GM12878 (cell line): ENCODE measurements around the gene PDZK1IP1. TPM values are rescaled to one million over a fixed set of nuclear protein-coding genes. Genes with fewer than 3 reads are reported as not detected.

Experiments
- ATAC-seq: fragments of 200-7000 bp; cut with Tn5 transposase; 3 replicates; pipeline ENCODE4 v1.9.1; 2020; ENCODE audit warnings: mild to moderate bottlenecking, moderate library complexity
- BruUV-seq: library from RNA; stranded (reverse); fragments of 400-500 nt; replicated peaks from 2 replicates; lab custom pipeline; 2021; lab: Mats Ljungman, UMichigan
- CTCF ChIA-PET: fragments of 300-600 bp; sonication (Branson Sonifier 250); formaldehyde crosslinking; extraction: SDS; loops from one replicate; lab custom pipeline; 2021; ENCODE audit warnings: inconsistent platforms; lab: Yijun Ruan, JAX
- POLR2A ChIA-PET: fragments of 350-600 bp; formaldehyde crosslinking; extraction: SDS; loops from one replicate; lab custom pipeline; 2021; ENCODE audit warnings: inconsistent platforms; lab: Charles Lee
- RAD21 ChIA-PET: fragments of 300-600 bp; sonication (Branson Sonifier 250); formaldehyde crosslinking; loops from one replicate; lab custom pipeline; 2023; ENCODE audit warnings: antibody characterized with exemption; ENCODE audit not compliant: unreplicated experiment; lab: Charles Lee
- SMC1A ChIA-PET: fragments of 300-600 bp; sonication (Branson Sonifier 250); formaldehyde crosslinking; loops from one replicate; lab custom pipeline; 2023; ENCODE audit not compliant: unreplicated experiment, uncharacterized antibody; lab: Charles Lee
- DNase-seq: peaks from one replicate; pipeline ENCODE4 v3.0.0-alpha.2; 2011; ENCODE audit warnings: low read depth, low spot score
- FAIRE-seq: peaks from 3 replicates; lab custom pipeline; 2011; peaks lifted over from hg19 to GRCh38; lab: Jason Lieb, UNC
- H2AFZ ChIP-seq: 2 replicates; pipeline ENCODE4 v1.6.0; 2011; ENCODE audit warnings: low read depth, low read length, control low read depth; ENCODE audit not compliant: control insufficient read depth
- H3K27ac ChIP-seq: 2 replicates; pipeline ENCODE4 v1.5.1; 2011; ENCODE audit warnings: control low read depth; ENCODE audit not compliant: control insufficient read depth, insufficient read depth
- H3K27me3 ChIP-seq, 2 experiments: replicated peaks in 1 of 2; 2 replicates each; pipeline versions ENCODE4 v1.6.0 to v1.6.1; 2011; ENCODE audit warnings: low read length in 1 of 2; ENCODE audit not compliant: control insufficient read depth in 2 of 2, insufficient read depth in 2 of 2
- H3K36me3 ChIP-seq, 2 experiments: 2 replicates each; pipeline ENCODE4 v1.5.1; 2011; ENCODE audit warnings: low read length in 1 of 2; ENCODE audit not compliant: control insufficient read depth in 2 of 2, insufficient read depth in 2 of 2
- H3K4me1 ChIP-seq: 2 replicates; pipeline ENCODE4 v1.6.1; 2011; ENCODE audit warnings: mild to moderate bottlenecking, low read length, moderate library complexity, mixed read lengths; ENCODE audit not compliant: control insufficient read depth, insufficient read depth
- H3K4me2 ChIP-seq: 2 replicates; pipeline ENCODE4 v1.6.0; 2011; ENCODE audit warnings: control low read depth; ENCODE audit not compliant: control insufficient read depth, insufficient read depth
- H3K4me3 ChIP-seq: fragments of 200-600 bp; sonication (generic); 2 replicates; pipeline ENCODE4 v1.5.1; 2016
- H3K79me2 ChIP-seq: 2 replicates; pipeline ENCODE4 v1.6.0; 2011; ENCODE audit warnings: low read length; ENCODE audit not compliant: control insufficient read depth, insufficient read depth
- H3K9ac ChIP-seq: 2 replicates; pipeline ENCODE4 v1.8.0; 2011; ENCODE audit warnings: low read length, control low read depth, mixed read lengths; ENCODE audit not compliant: control insufficient read depth, insufficient read depth
- H3K9me3 ChIP-seq: replicated peaks from 3 replicates; pipeline ENCODE4 v1.5.1; 2011; ENCODE audit warnings: mild to moderate bottlenecking, low read length; ENCODE audit not compliant: control insufficient read depth, insufficient read depth
- H4K20me1 ChIP-seq: 2 replicates; pipeline ENCODE4 v1.6.0; 2011; ENCODE audit not compliant: control insufficient read depth, insufficient read depth
- BACH1 ChIP-seq: fragments of 450-650 bp; IDR thresholded peaks from 2 replicates; pipeline ENCODE4 v1.6.1; 2017; ENCODE audit warnings: mild to moderate bottlenecking, borderline replicate concordance
- BCL11A ChIP-seq: IDR thresholded peaks from 2 replicates; pipeline ENCODE4 v1.6.1; 2011; ENCODE audit warnings: low read depth, low read length
- ETV6 ChIP-seq, 2 experiments: fragments of 450-650 bp in 1 of 2; IDR thresholded peaks in 1 of 2; conservative IDR thresholded peaks in 1 of 2; 2 replicates each; pipeline ENCODE4 v1.6.1; 2014; ENCODE audit warnings: antibody characterized with exemption in 1 of 2, borderline replicate concordance in 1 of 2, low read depth in 1 of 2, mild to moderate bottlenecking in 1 of 2, moderate library complexity in 1 of 2
- KLF5 ChIP-seq: fragments of 450-650 bp; IDR thresholded peaks from 2 replicates; pipeline ENCODE4 v1.6.1; 2014; ENCODE audit warnings: mild to moderate bottlenecking; ENCODE audit not compliant: partially characterized antibody
- NFIC ChIP-seq: IDR thresholded peaks from 2 replicates; pipeline ENCODE4 v1.6.1; 2012; ENCODE audit warnings: low read depth, mild to moderate bottlenecking, inconsistent platforms, low read length, moderate library complexity
- NFYA ChIP-seq: IDR thresholded peaks from 2 replicates; pipeline ENCODE4 v1.6.1; 2011; ENCODE audit warnings: low read depth, mild to moderate bottlenecking, low read length, improper control_type of control experiment, borderline replicate concordance
- RBBP5 ChIP-seq: fragments of 200-600 bp; sonication (generic); conservative IDR thresholded peaks from 2 replicates; pipeline ENCODE4 v1.6.1; 2016
- RELA ChIP-seq: fragments of 450-650 bp; IDR thresholded peaks from 2 replicates; pipeline ENCODE4 v1.8.0; 2014; ENCODE audit warnings: borderline replicate concordance; ENCODE audit not compliant: partially characterized antibody
- SIX5 ChIP-seq: IDR thresholded peaks from 2 replicates; pipeline ENCODE4 v1.6.1; 2011; ENCODE audit warnings: mild to moderate bottlenecking, low read depth, low read length, moderate library complexity; ENCODE audit not compliant: severe bottlenecking
- TBL1XR1 ChIP-seq: IDR thresholded peaks from 2 replicates; pipeline ENCODE4 v1.6.1; 2012; ENCODE audit warnings: low read depth, low read length, improper control_type of control experiment
- ZBED1 ChIP-seq: IDR thresholded peaks from 2 replicates; pipeline ENCODE4 v1.6.1; 2016; ENCODE audit warnings: borderline replicate concordance
- ZSCAN29 ChIP-seq: fragments of 450-650 bp; IDR thresholded peaks from 2 replicates; pipeline ENCODE4 v1.6.1; 2017; ENCODE audit warnings: mild to moderate bottlenecking, moderate library complexity
- WGBS: methylation state at CpG from one replicate; pipeline ENCODE4 v1.1.6; 2016; ENCODE audit warnings: low lambda C conversion rate; ENCODE audit not compliant: insufficient replicate concordance, insufficient coverage; ENCODE audit errors: missing lambda C conversion rate; 5-methylcytosine and 5-hydroxymethylcytosine counted together
- in situ Hi-C: fragments of 300-500 bp; cut with MboI; formaldehyde crosslinking; loops from 9 replicates; pipeline ENCODE4 v1.14.3; 2018; ENCODE audit warnings: mixed read lengths
- intact Hi-C: fragments of 100-400 bp; cut with micrococcal nuclease; formaldehyde crosslinking; loops from one replicate; pipeline ENCODE4 v1.14.2; 2022; ENCODE audit not compliant: unreplicated experiment
- polyA plus RNA-seq, 11 experiments: library from polyadenylated mRNA; depleted of rRNA in 4 of 11; unstranded in 6 of 11; stranded (reverse) in 5 of 11; fragments of >200 nt; fragmentation: Nextera tagmentation in 4 of 11; fragmentation: Illumina TruSeq in 1 of 11; extraction: Ambion mirVana in 4 of 11; extraction: Trizol in 1 of 11; gene quantifications; 1 replicate in 1 of 11; 2 replicates in 10 of 11; pipeline versions ENCODE4 v1.2.1 to v1.2.3, GENCODE V29; 2011 to 2016; ENCODE audit warnings: inconsistent platforms in 2 of 11, missing spikeins in 2 of 11, low read depth in 1 of 11
- total RNA-seq, 4 experiments: library from RNA; depleted of rRNA in 3 of 4; stranded (reverse); fragments of >200 nt in 3 of 4; fragmentation: Illumina TruSeq in 1 of 4; extraction: Trizol in 1 of 4; gene quantifications; 2 replicates each; pipeline versions ENCODE4 v1.2.1 to v1.2.3, GENCODE V29; 2013 to 2021
- TF ChIP-seq, protein P1 (sequence below): IDR thresholded peaks from 2 replicates; pipeline ENCODE4 v1.6.1; 2011; ENCODE audit warnings: mild to moderate bottlenecking, low read depth, low read length, moderate library complexity; ENCODE audit not compliant: insufficient replicate concordance
- TF ChIP-seq, protein P2 (sequence below): IDR thresholded peaks from 2 replicates; pipeline ENCODE4 v1.6.1; 2012; ENCODE audit warnings: low read length, inconsistent platforms
- TF ChIP-seq, protein P3 (sequence below): fragments of 450-650 bp; IDR thresholded peaks from 2 replicates; pipeline ENCODE4 v1.6.1; 2016; ENCODE audit warnings: mild to moderate bottlenecking
- TF ChIP-seq, protein P4 (sequence below): IDR thresholded peaks from 2 replicates; pipeline ENCODE4 v1.6.1; 2012; ENCODE audit warnings: low read depth, low read length, improper control_type of control experiment
- TF ChIP-seq, protein P5 (sequence below): fragments of 450-650 bp; IDR thresholded peaks from 2 replicates; pipeline ENCODE4 v1.6.1; 2017; ENCODE audit warnings: mild to moderate bottlenecking
- TF ChIP-seq, protein P6 (sequence below): IDR thresholded peaks from 2 replicates; pipeline ENCODE4 v1.6.1; 2011; ENCODE audit warnings: low read depth, mild to moderate bottlenecking, low read length, moderate library complexity, borderline replicate concordance; ENCODE audit errors: extremely low read depth

Gene PDZK1IP1
- total and polyA plus RNA-seq, 10 of the 15 experiments (the other 5 are each of a cell fraction or from before 2014, with no cell fraction given) = not detected

DNA sequence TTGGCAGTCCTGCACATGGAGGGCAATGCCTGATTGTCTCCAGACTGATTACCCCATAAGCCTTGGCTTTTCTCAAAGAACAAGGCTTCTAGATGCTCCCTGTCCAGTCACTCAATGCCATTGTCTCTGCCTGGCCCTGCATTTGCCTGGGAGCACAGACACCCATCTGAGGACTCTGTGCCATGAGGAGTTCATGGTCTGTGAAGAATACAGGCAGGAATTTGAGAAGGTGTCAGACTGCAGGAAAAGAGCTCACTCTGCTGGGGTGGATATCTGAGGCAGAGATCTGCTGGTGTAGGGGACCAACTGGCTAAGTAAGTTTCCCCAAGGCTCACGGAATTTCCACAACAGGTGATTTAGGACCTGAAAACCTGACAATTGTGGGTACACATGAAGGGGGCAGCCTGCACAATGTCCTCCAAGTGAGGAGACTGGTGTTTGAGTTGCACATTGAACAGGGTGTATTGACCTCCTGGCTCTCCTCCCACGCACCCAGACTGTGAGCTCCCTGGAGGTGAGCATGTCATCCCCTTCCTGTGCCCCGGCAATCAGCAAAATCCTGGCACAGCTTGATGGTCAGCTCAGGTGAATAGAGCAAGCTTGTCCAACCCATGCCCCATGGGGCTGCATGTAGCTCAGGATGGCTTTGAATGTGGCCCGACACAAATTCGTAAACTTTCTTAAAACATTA, 51.8 kb downstream of the PDZK1IP1 start:
- intact Hi-C loops = no loop called here
- no peak for TF ChIP-seq ZSCAN29
- TF ChIP-seq NFYA = no peak
- TF ChIP-seq, protein P1, sequence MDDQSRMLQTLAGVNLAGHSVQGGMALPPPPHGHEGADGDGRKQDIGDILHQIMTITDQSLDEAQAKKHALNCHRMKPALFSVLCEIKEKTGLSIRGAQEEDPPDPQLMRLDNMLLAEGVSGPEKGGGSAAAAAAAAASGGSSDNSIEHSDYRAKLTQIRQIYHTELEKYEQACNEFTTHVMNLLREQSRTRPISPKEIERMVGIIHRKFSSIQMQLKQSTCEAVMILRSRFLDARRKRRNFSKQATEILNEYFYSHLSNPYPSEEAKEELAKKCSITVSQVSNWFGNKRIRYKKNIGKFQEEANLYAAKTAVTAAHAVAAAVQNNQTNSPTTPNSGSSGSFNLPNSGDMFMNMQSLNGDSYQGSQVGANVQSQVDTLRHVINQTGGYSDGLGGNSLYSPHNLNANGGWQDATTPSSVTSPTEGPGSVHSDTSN = no peak
- TF ChIP-seq, protein P2, sequence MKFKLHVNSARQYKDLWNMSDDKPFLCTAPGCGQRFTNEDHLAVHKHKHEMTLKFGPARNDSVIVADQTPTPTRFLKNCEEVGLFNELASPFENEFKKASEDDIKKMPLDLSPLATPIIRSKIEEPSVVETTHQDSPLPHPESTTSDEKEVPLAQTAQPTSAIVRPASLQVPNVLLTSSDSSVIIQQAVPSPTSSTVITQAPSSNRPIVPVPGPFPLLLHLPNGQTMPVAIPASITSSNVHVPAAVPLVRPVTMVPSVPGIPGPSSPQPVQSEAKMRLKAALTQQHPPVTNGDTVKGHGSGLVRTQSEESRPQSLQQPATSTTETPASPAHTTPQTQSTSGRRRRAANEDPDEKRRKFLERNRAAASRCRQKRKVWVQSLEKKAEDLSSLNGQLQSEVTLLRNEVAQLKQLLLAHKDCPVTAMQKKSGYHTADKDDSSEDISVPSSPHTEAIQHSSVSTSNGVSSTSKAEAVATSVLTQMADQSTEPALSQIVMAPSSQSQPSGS = no peak
- TF ChIP-seq, protein P3, sequence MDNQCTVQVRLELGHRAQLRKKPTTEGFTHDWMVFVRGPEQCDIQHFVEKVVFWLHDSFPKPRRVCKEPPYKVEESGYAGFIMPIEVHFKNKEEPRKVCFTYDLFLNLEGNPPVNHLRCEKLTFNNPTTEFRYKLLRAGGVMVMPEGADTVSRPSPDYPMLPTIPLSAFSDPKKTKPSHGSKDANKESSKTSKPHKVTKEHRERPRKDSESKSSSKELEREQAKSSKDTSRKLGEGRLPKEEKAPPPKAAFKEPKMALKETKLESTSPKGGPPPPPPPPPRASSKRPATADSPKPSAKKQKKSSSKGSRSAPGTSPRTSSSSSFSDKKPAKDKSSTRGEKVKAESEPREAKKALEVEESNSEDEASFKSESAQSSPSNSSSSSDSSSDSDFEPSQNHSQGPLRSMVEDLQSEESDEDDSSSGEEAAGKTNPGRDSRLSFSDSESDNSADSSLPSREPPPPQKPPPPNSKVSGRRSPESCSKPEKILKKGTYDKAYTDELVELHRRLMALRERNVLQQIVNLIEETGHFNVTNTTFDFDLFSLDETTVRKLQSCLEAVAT = no peak
- no peak for TF ChIP-seq NFIC
- no peak for TF ChIP-seq RBBP5
- TF ChIP-seq, protein P4, sequence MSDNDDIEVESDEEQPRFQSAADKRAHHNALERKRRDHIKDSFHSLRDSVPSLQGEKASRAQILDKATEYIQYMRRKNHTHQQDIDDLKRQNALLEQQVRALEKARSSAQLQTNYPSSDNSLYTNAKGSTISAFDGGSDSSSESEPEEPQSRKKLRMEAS = no peak
- TF ChIP-seq BACH1 = no peak
- no peak for TF ChIP-seq KLF5
- TF ChIP-seq TBL1XR1 = no peak
- TF ChIP-seq, protein P5, sequence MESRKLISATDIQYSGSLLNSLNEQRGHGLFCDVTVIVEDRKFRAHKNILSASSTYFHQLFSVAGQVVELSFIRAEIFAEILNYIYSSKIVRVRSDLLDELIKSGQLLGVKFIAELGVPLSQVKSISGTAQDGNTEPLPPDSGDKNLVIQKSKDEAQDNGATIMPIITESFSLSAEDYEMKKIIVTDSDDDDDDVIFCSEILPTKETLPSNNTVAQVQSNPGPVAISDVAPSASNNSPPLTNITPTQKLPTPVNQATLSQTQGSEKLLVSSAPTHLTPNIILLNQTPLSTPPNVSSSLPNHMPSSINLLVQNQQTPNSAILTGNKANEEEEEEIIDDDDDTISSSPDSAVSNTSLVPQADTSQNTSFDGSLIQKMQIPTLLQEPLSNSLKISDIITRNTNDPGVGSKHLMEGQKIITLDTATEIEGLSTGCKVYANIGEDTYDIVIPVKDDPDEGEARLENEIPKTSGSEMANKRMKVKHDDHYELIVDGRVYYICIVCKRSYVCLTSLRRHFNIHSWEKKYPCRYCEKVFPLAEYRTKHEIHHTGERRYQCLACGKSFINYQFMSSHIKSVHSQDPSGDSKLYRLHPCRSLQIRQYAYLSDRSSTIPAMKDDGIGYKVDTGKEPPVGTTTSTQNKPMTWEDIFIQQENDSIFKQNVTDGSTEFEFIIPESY = no peak
- TF ChIP-seq BCL11A = no peak
- TF ChIP-seq, protein P6, sequence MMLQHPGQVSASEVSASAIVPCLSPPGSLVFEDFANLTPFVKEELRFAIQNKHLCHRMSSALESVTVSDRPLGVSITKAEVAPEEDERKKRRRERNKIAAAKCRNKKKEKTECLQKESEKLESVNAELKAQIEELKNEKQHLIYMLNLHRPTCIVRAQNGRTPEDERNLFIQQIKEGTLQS = no peak
- TF ChIP-seq ZBED1 = no peak
- no peak for TF ChIP-seq RELA
- TF ChIP-seq SIX5 = no peak
- TF ChIP-seq ETV6 (conservative IDR thresholded peaks at IDR 0.05 in 1 of 2, IDR thresholded peaks at IDR 0.05 in 1 of 2; ENCODE audit: borderline replicate concordance in 1 of 2, low read depth in 1 of 2) = no peak

More for the DNA sequence above, 51.8 kb downstream of the PDZK1IP1 start:
- DNase-seq (no peak), FAIRE-seq (no peak), ATAC-seq (no peak)
- ChIA-PET POLR2A (no interaction called here), RAD21 (no interaction called here), CTCF (interaction anchor here (0.8 kb wide), 1 partner anchor 41 kb away, joined by 5 read pairs; no protein-coding TSS in a partner anchor), SMC1A (no interaction called here)
- in situ Hi-C loops = no loop called here
- Histone ChIP-seq H3K27me3 (no peaks in the 10 kb centered on the region), H3K9ac (no peak overlapping the region), H3K4me2 (no peak overlapping the region), H3K4me3 (no peak overlapping the region), H4K20me1 (no peaks in the 10 kb centered on the region), H3K9me3 (no peaks in the 10 kb centered on the region), H2AFZ (no peak overlapping the region), H3K4me1 (no peaks in the 10 kb centered on the region), H3K79me2 (no peaks in the 10 kb centered on the region), H3K27ac (no peak overlapping the region), H3K36me3 (no peaks in the 10 kb centered on the region)
- no TSS peak for BruUV-seq
- 7% methylated on average over 5 of the region's 5 CpGs for WGBS
